Right renal cortex interstitium (tissue), 3 donors: ENCODE data around the gene TAB2. TPM values are rescaled to one million over a fixed set of nuclear protein-coding genes. Genes with fewer than 3 reads are reported as not detected.
A peak's percentile ranks its signal among the peaks of the same experiment; 100 is the strongest.
"Not testable (repeated sequence)": the region's sequence is repeated elsewhere in the genome, so short reads cannot be mapped to it uniquely, and the experiment has no call there.

Experiments
- DNase-seq, 3 donors: peaks; one replicate each; pipeline ENCODE4 v3.0.0-alpha.2; 2013; ENCODE audit warnings: low read depth in 3 of 3, low spot score in 2 of 3
- polyA plus RNA-seq, 3 donors: library from polyadenylated mRNA; unstranded; fragments of 120-200 nt; gene quantifications; one replicate each; pipeline ENCODE4 v1.2.1, GENCODE V29; 2013; ENCODE audit not compliant: insufficient read length in 3 of 3

TAB2 gene
- polyA plus RNA-seq, 3 donors = 94.2 to 111 (median 100) TPM

DNA sequence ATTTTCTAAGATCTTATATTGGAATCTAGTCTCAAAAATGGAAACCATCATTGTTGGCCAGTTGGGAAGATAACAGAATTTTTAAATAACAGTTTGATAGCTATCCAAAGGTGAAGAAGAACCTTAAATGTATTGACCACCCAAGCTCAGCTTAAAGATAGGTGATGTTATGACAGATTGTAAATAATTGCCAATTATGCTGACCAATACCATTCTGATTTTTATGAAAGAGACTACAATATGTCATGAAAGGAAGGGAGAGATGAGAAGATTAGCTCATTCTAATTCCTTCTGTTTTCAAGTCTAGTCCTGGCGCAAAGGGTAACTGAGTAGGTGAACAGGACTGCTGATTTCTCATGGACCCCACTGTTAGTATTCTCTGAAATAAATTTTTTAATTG lies 5.7 kb upstream of the TAB2 start:
- DNase-seq = no peak

DNA sequence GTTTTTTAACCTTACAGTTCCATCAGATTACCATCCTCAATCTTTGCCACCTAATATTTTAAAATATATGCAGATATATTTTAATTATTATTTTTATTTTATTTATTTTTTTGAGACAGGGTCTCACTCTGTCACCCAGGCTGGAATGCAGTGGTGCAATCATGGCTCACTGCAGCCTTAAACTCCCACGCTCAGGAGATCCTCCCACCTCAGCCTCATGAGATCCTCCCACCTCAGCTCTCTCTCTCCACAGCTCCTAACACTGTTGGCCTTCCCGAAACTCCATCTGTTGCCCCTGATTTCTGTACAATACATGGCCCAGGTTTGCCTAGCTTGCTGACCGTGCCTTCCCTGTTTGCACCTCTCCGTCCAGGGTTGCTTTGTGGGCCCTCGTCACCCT lies 4.4 kb upstream of the TAB2 start:
- DNase-seq = no peak

DNA sequence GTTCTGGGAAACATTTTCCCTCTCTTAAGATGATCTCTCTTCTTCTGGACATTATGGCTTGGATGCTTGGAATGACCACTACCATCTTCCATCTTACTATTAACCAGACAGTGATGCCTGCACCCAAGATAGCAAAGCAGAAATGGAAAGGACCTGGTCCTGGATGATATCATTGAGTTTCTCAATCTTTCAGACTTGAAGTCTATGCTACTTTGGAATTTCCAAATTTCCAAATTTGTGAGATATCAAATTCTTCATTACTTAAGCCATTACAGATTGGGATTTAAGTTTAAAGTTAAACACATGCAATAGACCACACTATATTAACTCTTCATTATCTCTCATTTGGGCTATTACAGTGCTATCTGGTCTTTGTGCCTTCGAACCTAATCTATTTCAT lies 3.7 kb upstream of the TAB2 start:
- no peak for DNase-seq

DNA sequence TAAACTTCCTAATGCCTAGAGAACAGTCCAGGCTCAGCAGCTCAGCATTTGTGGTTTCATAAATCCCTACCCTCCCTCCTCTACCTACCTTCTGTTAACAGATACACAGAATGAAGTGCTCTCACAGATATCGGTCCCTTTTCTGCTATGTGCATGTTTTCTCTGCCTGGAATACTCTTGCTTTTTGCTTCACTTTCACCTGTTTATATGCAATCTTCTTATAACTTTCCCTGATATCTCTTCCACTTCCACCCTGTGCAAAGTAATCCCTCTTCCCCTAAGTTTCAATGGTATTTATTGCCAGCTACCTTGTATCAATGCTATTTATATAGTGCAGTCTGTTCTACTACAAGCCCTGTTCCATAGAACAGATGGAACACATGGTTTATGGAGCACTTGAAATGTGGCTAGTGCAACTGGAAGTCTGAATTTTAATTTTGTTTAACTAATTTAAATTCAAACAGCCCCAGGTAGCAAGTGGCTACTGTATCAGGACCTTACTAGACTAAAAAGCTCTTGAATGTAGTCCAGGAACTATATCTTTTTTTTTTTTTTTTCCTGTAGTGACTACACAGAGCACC lies 3.1 kb upstream of the TAB2 start:
- DNase-seq = no peak

DNA sequence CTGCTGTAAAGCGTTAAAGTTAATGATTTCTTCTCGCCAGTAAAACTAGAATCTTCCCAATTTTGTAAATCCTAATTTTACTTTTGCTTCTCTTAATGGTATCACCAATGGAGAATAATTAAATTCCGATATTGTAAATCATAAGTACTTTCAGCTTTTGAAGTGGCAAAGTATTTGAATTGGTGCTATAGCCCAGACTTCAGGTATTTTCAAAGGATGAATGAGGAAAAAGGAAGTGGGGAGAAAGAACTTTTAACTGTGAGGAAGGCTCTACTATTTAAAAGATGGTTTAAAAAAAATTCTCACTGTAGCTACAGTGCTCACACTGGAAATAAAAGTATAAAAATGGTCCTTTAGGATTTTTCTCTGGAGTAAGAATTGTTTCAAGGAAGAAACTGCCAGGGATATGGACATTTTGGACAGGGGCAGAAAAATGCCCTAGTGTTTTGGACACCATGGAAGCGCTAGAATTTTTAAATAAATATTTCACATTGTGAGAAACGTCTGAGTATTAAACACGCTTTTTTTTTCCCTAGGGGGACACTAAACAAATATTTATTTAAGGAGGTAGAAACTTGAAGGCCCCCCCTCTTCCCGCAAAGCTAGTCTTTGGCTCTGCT lies 1.3 kb upstream of the TAB2 start:
- no peak for DNase-seq

DNA sequence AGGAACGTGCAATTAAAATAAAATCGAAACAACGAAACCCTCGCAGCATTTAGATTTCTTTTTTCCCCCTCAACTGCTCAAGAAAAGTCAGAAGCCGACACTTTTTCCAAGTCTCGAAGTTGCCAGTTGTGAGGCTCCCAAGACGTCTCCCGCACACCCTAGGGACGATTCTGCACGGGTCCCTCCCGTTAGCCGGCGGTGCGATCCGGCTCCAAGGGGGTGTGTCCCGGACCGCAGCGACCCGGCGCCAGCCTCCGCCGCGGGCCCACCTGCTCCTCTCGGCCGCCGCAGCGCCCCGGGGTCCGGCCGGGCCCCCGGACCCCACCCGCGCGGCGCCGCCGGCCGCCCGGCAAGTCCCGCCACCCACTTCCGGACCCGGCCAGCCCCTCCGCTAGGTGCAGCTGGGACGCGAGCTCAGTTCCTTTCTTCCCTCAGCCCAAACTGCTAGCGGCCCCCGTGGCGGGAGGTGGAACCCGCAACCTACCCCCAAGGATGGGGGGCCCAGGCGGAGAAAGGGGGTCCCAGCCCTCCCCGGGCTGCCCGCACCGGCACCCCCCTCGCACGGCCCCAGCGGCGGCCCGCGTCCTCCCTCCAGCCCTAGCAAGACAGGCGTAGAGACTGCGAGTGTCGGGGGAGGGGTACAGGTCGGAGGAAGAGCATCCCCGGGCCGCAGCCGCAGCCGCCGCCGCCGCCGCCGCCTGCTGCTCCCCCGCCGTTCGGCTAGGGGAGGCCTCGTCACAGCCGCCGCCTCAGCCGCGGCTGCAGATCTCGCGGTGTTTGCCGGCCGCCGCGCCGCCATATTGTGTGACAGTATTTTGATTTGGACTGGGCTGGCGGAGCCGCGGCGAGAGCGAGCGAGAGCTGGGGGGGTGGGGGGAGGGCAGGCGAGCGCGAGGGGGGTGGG lies 520 bp upstream of the TAB2 start:
- peak; percentile 52 to 78 (median 72) for DNase-seq

DNA sequence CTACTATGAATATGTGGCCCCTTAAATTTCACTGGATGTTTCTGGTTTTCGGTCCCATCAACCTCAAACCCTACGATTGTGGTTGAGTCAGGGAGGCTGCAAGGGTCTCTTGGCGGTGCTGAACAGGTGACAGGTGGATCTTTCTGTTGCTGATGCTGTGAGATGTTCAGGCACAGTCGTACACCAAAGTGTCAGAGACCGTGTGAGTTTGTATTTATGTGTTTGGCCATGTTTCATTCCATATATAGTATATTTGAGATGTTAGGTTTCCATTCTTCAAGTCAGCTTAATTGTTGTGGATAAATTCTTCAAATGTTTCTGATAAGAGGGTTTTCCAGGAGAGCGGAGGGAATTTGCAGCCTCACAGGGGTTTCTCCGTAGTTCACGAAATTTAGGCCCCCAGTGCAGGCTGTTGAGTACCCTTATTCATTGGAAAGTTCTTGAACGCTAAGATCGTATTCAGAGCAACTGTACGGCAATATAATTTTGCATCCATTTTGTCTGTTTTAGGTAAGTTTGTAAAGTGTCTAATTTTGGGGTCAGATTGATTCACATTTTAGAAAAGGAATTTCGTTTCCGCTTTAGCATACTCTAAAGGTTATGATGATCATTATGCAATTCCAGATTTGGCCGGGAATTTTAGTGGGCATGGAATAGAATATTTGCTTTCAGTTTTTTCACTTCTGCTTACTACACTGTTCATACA lies 1.2 kb downstream of the TAB2 start:
- no peak for DNase-seq

DNA sequence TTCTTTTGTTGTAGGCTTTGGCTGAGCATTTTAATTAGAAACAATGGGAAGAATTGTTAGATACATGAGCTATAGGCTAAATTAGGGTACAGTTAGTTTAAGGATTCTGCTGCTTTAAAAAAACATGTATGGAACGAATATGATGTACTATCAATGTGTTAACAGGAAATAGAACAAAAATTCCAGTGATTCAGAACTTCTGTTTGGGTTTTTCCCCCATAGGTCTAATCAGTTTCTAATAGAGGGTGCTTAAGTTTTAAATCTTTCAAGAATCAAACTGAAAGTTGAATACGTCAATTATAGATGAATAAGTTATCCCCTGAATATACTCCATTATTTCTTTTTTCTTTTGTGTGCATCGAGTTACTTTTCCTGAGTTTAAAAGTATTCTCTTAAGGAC lies 1.9 kb downstream of the TAB2 start:
- DNase-seq = no peak

DNA sequence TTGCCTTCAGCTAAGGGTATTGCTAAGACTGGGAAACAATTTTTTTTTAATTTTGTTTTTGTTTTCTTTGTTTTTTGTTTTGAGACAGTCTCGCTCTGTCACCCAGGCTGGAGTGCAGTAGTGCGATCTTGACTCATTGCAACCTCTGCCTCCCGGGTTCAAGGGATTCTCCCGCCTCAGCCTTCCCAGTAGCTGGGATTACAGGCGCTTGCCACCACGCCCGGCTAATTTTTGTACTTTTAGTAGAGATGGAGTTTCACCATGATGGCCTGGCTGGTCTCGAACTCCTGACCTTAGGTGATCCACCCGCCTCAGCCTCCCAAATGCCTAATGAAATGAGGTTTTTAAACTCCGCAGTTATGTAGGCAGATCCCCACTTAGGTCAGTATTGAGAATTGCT lies 2.5 kb downstream of the TAB2 start:
- DNase-seq = not testable (repeated sequence)

DNA sequence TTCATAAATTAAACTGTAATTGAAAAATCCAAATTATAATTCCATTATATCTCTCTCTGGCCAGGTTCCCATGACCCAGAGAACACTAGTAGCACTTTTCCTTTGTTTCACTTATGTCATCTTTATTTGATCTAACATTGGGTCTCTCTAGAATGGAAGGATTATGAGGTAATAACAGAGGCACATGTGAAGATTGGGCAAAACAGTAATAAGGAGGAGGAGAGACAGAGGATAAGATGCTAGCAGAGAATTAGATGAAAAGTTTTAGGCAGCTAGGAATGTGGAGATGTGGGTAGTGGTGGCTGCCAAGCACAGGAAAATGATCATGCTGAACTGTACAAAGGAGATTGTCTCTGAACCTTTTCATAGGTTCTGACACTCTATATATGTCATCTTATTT lies 3.3 kb downstream of the TAB2 start:
- DNase-seq = no peak

DNA sequence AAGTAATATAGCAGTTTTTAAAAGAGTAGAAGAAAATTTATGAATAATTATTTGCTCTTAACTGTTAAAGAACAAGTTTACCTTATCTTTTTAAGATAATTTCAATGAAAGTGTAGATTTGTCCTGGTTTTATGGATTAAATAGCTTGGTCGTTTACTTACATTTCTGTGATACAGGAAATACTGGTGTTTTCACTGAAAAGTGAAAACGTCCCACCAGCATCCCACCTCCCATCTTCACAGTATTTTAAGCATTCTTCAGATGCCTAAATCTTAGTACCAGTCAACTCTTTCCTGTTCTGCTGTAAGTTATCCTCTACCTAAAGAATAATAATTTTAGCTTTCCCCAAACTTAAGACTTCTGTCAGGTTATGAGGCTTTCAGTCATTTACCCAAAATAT lies 5.8 kb downstream of the TAB2 start:
- DNase-seq = no peak

DNA sequence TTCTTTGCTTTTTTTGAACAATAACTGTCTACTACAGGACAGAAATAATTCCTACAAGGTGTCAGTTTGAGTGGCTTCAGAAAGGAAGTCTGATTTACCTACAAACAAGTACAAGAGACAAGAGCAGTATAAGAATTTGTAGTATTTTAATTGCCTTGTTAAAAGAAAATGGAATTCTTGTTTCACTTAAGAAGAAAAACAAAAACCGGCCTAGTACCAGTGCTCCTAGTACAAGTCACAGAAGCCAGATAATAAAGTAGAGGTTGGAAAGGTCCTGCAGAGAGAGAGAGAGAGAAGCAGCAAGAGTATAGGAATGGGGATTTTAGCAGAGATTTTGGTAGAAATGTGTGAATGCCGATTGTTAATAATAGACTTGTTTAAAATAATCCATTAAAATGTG lies 6.4 kb downstream of the TAB2 start:
- DNase-seq = no peak

DNA sequence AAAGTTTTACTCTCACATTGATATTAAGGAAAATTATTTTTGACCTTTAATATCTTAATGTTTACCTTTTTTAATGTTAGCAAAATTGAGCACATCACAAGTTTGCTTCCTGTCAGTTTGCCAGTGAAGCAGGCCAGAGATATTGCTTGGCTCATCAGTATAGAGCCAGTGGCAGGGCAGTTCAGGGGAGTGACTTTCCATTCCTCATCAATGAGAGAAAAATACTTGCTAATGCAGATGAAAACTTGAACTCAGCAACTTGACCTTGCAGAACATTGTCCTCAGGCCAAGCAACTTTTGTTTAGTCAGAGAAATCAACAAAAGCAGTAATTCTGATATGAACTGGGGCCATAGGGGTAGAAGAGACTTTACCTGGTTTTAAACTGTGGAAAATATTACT lies 6.9 kb downstream of the TAB2 start:
- DNase-seq = no peak

DNA sequence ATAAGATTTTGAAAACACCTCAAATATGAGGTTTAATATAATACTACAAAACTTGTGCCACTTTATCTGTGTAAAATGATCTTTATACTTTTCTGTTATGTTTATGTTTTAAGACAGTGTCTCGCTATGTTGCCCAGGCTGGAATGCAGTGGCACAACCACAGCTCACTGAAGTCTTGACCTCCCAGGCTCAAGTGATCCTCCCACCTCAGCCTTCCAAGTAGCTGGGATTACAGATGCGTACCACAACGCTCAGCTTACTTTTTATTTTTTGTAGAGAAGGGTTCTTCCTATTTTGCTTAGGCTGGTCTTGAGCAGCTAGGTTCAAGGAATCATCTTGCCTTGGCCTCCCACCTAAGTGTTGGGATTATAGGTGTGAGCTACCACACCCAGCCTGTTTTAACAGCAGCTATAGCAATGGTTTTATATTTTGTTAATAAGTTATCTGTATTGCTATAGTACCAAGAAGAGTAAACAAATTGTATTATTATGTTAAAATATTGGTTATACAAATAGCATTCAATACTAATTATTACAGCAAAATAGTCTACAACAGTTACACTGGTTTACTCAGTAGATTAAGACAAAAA lies 8.2 kb downstream of the TAB2 start:
- no peak for DNase-seq

DNA sequence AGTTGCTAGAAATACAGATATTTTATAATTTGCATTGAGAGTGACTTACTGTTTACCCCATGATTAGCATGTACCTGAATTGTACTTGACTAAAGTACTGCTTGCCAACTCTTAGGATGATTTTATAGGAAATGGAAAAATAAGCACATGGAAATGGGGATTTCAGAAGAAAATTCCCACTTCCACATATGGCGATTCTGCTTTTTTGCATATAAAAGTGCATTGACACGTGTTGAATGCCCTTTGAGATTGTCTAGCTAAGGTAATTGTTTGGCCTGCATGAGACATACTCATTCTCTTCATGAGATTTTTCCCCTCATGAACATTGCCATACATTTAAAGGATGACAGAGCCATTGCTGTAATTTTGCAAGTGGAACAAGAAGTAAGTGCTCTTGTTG lies 10.1 kb downstream of the TAB2 start:
- DNase-seq = no peak

DNA sequence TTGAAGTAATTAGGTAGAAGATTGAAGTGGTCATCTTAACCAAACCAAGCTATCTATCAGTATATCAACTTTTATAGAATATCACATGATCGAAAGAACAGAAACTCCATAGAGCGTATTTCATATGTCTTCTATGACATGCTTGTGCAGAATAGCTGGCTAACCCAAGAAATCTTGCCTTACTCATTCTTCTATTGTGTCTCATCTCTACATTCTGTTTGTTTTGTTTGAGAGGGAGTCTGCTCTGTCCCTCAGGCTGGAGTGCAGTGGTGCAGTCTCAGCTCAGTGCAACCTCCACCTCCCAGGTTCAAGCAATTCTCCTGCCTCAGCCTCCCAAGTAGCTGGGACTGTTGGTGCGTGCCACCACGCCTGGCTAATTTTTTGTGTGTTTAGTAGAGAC lies 10.6 kb downstream of the TAB2 start:
- DNase-seq = no peak

DNA sequence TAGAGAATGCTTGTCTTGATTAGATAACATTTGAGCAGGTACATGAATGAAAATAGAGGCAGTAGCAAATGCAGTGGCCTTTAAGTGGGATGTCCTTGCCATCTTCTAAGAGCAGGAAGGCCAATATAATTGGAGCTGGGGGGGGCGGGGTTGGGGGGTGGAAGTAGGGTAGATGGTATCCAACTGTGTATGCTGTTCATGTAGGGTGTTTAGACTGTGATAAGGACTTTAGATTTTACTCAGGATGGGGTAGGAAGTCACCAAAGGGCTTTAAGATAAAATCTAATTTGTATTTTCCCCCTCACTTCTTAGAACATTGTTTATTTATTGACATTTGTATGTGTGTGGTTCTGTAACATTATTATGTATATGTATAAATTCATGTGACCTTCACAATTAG lies 12.0 kb downstream of the TAB2 start:
- no peak for DNase-seq

DNA sequence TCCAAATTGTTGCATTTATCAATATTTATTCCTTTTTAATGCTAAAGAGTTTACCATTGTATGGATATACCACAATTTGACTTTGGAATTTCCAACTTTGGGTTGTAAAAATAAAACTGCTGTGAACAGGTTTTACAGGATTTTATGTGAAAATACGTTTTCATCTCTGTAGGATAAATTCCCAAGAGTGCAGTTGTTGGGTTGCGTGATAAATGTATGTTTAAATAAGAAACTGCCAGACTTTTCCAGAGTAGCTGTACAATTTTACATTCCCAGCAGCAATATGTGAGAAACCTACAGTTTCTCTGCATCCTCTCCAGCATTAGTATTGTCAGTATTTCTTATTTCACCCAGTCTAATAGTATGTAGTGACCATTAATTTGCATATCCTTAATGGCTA lies 12.6 kb downstream of the TAB2 start:
- DNase-seq = no peak

DNA sequence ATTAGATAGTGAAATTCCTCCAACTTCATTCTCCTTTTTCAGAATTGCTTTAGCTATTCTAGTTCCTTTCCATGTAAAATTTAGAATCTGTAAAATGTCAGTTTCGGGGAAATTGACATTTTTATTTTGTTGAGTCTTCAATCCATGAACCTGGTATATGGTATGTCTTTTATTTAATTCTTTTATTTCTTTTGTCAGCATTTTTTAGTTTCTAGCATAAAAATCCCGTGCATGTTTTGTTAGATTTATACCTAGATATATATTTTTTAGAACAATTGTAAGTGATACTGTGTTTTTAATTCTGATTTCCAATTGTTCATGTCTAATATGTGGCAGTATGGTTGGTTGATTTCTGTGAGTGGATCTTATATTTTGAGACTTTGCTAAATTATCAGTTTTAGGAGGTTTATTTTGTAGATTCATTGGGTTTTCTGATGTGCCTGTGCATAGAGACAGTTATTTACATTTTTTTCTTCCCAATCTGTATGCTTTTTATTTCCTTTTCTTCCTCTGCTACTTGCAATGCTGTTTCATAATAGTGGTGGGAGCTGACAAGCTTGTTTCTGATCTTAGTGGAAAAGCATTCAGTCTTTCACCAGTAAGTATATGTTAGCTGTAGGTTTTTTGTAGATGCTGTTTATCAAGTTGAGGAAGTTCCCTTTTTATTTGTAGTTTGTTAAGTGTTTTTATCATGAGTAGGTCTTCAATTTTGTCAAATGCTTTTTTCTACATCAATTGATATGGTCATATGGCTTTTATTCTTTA lies 13.7 kb downstream of the TAB2 start:
- DNase-seq = no peak

DNA sequence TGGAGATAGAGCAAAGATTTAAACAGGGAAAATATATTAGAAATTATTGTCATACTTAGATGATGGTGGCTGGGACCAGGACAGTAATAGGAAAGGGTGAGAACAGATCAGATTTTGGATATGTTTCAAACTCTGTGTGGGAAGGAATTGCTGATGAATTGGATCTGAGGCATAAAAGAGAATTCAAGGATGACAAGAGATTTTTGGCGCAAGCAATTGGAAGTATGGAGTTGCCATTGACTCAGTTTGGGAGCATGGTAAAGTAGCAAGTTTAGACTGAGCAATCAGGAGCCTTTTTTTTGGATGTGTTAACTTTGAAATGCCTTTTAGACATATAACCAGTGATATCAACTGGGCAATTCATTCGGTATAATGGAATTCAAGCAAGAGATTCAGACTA lies 14.4 kb downstream of the TAB2 start:
- DNase-seq = no peak
